ENCODE results near the gene ARHGAP11A. TPM values are rescaled to one million over a fixed set of nuclear protein-coding genes. Genes with fewer than 3 reads are reported as not detected.

Gene ARHGAP11A
- polyA plus RNA-seq, 1 donor = 12.4 TPM

- DNase-seq = no peak
Measured at GRCh38 chr15:32687556-32687955, 72.3 kb downstream of the ARHGAP11A start.

- DNase-seq = no peak
Measured at GRCh38 chr15:32688151-32688639, 72.9 kb downstream of the ARHGAP11A start.

Other genes with a start within 250 kb of the ARHGAP11A start
- 0.86 TPM for gene GOLGA8K, start 212.2 kb upstream of the ARHGAP11A start, polyA plus RNA-seq (ENCODE audit: insufficient read length)
- 0.48 TPM for gene GOLGA8O, start 159.9 kb upstream of the ARHGAP11A start, polyA plus RNA-seq (ENCODE audit: insufficient read length)
- 20.9 TPM for gene GOLGA8N, start 22.0 kb upstream of the ARHGAP11A start, polyA plus RNA-seq (ENCODE audit: insufficient read length)
- gene SCG5, start 26.2 kb downstream of the ARHGAP11A start, polyA plus RNA-seq (ENCODE audit: insufficient read length) = 7.0 TPM
- gene GREM1, start 102.5 kb downstream of the ARHGAP11A start, polyA plus RNA-seq (ENCODE audit: insufficient read length) = 3.3 TPM

All from hindlimb muscle (tissue), 1 donor.